Keratinocyte (primary cell): ENCODE data around the gene OXCT1. TPM values are rescaled to one million over a fixed set of nuclear protein-coding genes. Genes with fewer than 3 reads are reported as not detected.

Source experiments
- DNase-seq: peaks from one replicate; pipeline ENCODE4 v3.0.0-alpha.2; 2011; ENCODE audit warnings: low read depth, missing footprints, low spot score
- FAIRE-seq: peaks from 2 replicates; lab custom pipeline; 2011; peaks lifted over from hg19 to GRCh38; lab: Jason Lieb, UNC
- H2AFZ ChIP-seq: 2 replicates; pipeline ENCODE4 v1.6.0; 2012; ENCODE audit warnings: low read length, control low read depth, inconsistent platforms; ENCODE audit not compliant: control insufficient read depth
- H3K27ac ChIP-seq: 2 replicates; pipeline ENCODE4 v1.5.1; 2011; ENCODE audit warnings: low read length; ENCODE audit not compliant: control insufficient read depth, insufficient read depth
- H3K27me3 ChIP-seq: 3 replicates; pipeline ENCODE4 v1.6.0; 2011; ENCODE audit warnings: low read length; ENCODE audit not compliant: control insufficient read depth, insufficient read depth; ENCODE audit errors: extremely low read depth
- H3K36me3 ChIP-seq, 2 experiments: 2 replicates in 1 of 2; 3 replicates in 1 of 2; pipeline ENCODE4 v1.5.1; 2011; ENCODE audit warnings: low read length in 2 of 2, mild to moderate bottlenecking in 1 of 2; ENCODE audit not compliant: control insufficient read depth in 2 of 2, insufficient read depth in 2 of 2; ENCODE audit errors: extremely low read depth in 1 of 2
- H3K4me1 ChIP-seq: 3 replicates; pipeline ENCODE4 v1.5.1; 2011; ENCODE audit warnings: low read length; ENCODE audit not compliant: control insufficient read depth, insufficient read depth; ENCODE audit errors: extremely low read depth
- H3K4me2 ChIP-seq: 3 replicates; pipeline ENCODE4 v1.6.0; 2011; ENCODE audit warnings: low read depth, low read length; ENCODE audit not compliant: control insufficient read depth, insufficient read depth; ENCODE audit errors: extremely low read depth
- H3K4me3 ChIP-seq, 3 experiments: fragments of 200-600 bp in 1 of 3; sonication (generic) in 1 of 3; 2 replicates in 2 of 3; 3 replicates in 1 of 3; pipeline ENCODE4 v1.5.1; 2011 to 2016; ENCODE audit warnings: low read length in 3 of 3, mild to moderate bottlenecking in 3 of 3, control low read depth in 2 of 3, inconsistent platforms in 1 of 3, low read depth in 1 of 3, mixed read lengths in 1 of 3, mixed run types in 1 of 3, moderate library complexity in 1 of 3; ENCODE audit not compliant: control insufficient read depth in 2 of 3, insufficient read depth in 2 of 3; ENCODE audit errors: extremely low read depth in 1 of 3
- H3K79me2 ChIP-seq: 2 replicates; pipeline ENCODE4 v1.6.0; 2012; ENCODE audit warnings: low read length; ENCODE audit not compliant: control insufficient read depth, insufficient read depth
- H3K9ac ChIP-seq: 3 replicates; pipeline ENCODE4 v1.6.0; 2011; ENCODE audit warnings: low read length; ENCODE audit not compliant: control insufficient read depth, insufficient read depth; ENCODE audit errors: extremely low read depth
- H3K9me1 ChIP-seq: 3 replicates; pipeline ENCODE4 v1.6.0; 2011; ENCODE audit warnings: low read length; ENCODE audit not compliant: control insufficient read depth, insufficient read depth; ENCODE audit errors: extremely low read depth
- H3K9me3 ChIP-seq: 2 replicates; pipeline ENCODE4 v1.5.1; 2012; ENCODE audit warnings: low read depth, low read length; ENCODE audit not compliant: control insufficient read depth
- H4K20me1 ChIP-seq: 3 replicates; pipeline ENCODE4 v1.6.0; 2011; ENCODE audit warnings: low read length; ENCODE audit not compliant: control insufficient read depth, insufficient read depth; ENCODE audit errors: extremely low read depth
- CTCF ChIP-seq, 3 experiments: IDR thresholded peaks in 1 of 3; conservative IDR thresholded peaks in 1 of 3; optimal IDR thresholded peaks in 1 of 3; 2 replicates in 2 of 3; 3 replicates in 1 of 3; pipeline versions ENCODE3 to v1.5.1; 2011; ENCODE audit warnings: low read length in 3 of 3, mild to moderate bottlenecking in 3 of 3, moderate library complexity in 2 of 3, control low read depth in 1 of 3, inconsistent platforms in 1 of 3; ENCODE audit not compliant: insufficient read depth in 2 of 3; ENCODE audit errors: extremely low read depth in 1 of 3
- EZH2 ChIP-seq: IDR thresholded peaks from one replicate; pipeline ENCODE4 v1.6.1; 2012; ENCODE audit warnings: inconsistent platforms, mild to moderate bottlenecking, low read length, moderate library complexity
- dilution Hi-C: fragments of 300-500 bp; cut with MboI; formaldehyde crosslinking; loops from one replicate; pipeline ENCODE4 v1.7.0; 2020; ENCODE audit warnings: low sequenced_read_pairs; ENCODE audit not compliant: extremely low pct_ligation_motif_present
- polyA plus RNA-seq, 5 experiments: library from polyadenylated mRNA; depleted of rRNA in 3 of 5; stranded (reverse) in 3 of 5; stranded (forward) in 1 of 5; unstranded in 1 of 5; fragments of >200 nt; gene quantifications; 1 replicate in 1 of 5; 2 replicates in 3 of 5; 3 replicates in 1 of 5; pipeline versions ENCODE4 v1.2.1 to v1.2.3, GENCODE V29; 2011 to 2012; ENCODE audit warnings: missing spikeins in 2 of 5, low read depth in 1 of 5, low replicate concordance in 1 of 5

Gene OXCT1
- polyA plus RNA-seq, 1 donor (not counting 4 experiments of a cell fraction or from before 2014, with no cell fraction given) = 34.0 TPM

- DNase-seq (no peak), FAIRE-seq (no peak)
- dilution Hi-C loops = no loop called here
- Histone ChIP-seq H3K4me1 (no peaks in the 10 kb centered on the region), H3K9me1 (no peaks in the 10 kb centered on the region), H3K4me2 (no peak overlapping the region), H3K79me2 (no peaks in the 10 kb centered on the region), H3K27ac (no peak overlapping the region), H4K20me1 (no peaks in the 10 kb centered on the region), H3K9ac (no peak overlapping the region), H3K4me3 (no peak overlapping the region), H2AFZ (no peak overlapping the region), H3K36me3 (no peaks in the 10 kb centered on the region), H3K9me3 (no peaks in the 10 kb centered on the region), H3K27me3 (peaks cover 6% of the 10 kb centered on the region)
- TF ChIP-seq CTCF (optimal IDR thresholded peaks at IDR 0.05 in 1 of 3, IDR thresholded peaks at IDR 0.05 in 1 of 3, conservative IDR thresholded peaks at IDR 0.05 in 1 of 3; ENCODE audit: extremely low read depth in 1 of 3, insufficient read depth in 2 of 3, low read length in 3 of 3) = no peak
- no peak for TF ChIP-seq EZH2
Observed at GRCh38 chr5:41892031-41892430, 21.8 kb upstream of the OXCT1 start.

GRCh38 chr5:41891066-41891707, 21.0 kb upstream of the OXCT1 start:
- no peak for FAIRE-seq
- no peak for DNase-seq
- no peak overlapping the region for H3K27ac ChIP-seq
- H3K9me3 ChIP-seq = no peaks in the 10 kb centered on the region
- no peak overlapping the region for H2AFZ ChIP-seq
- no peaks in the 10 kb centered on the region for H3K36me3 ChIP-seq
- no peaks in the 10 kb centered on the region for H3K79me2 ChIP-seq
- H3K4me2 ChIP-seq = no peak overlapping the region
- TF ChIP-seq EZH2 = no peak
- no peak for TF ChIP-seq CTCF (optimal IDR thresholded peaks at IDR 0.05 in 1 of 3, IDR thresholded peaks at IDR 0.05 in 1 of 3, conservative IDR thresholded peaks at IDR 0.05 in 1 of 3; ENCODE audit: extremely low read depth in 1 of 3, insufficient read depth in 2 of 3, low read length in 3 of 3)
- H3K27me3 ChIP-seq = peaks cover 6% of the 10 kb centered on the region
- H3K9me1 ChIP-seq = no peaks in the 10 kb centered on the region
- H3K4me1 ChIP-seq = no peaks in the 10 kb centered on the region
- H3K4me3 ChIP-seq = no peak overlapping the region
- no peak overlapping the region for H3K9ac ChIP-seq
- H4K20me1 ChIP-seq = no peaks in the 10 kb centered on the region
- dilution Hi-C loops = no loop called here
